ENCODE results near the gene KRT25. TPM values are rescaled to one million over a fixed set of nuclear protein-coding genes. Genes with fewer than 3 reads are reported as not detected.

The KRT25 gene
- total RNA-seq, 1 experiment from 2014 or later = not detected

- H3K4me1 Mint-ChIP-seq = 0 out of 2 replicates have a peak, but pooled peaks cover 3% of the 10 kb centered on the region
- DNase-seq (ENCODE audit: low spot score) (no peak), ATAC-seq (no peak)
- POLR2A ChIA-PET = no interaction called here
- no peaks in the 10 kb centered on the region for H3K36me3 Mint-ChIP-seq
- no peak within 1 kb of the TSS for H3K27ac Mint-ChIP-seq
- TF ChIP-seq ZNF425 (CRISPR knock-in tag; conservative IDR thresholded peaks at IDR 0.05) = no peak
- TF ChIP-seq ZNF232 (CRISPR knock-in tag; IDR thresholded peaks at IDR 0.05) = no peak
- no peak for TF ChIP-seq CBFB (CRISPR knock-in tag; IDR thresholded peaks at IDR 0.05; ENCODE audit: low read depth)
- TF ChIP-seq ZMAT4 (CRISPR knock-in tag; IDR thresholded peaks at IDR 0.05) = no peak
- TF ChIP-seq ELF4 (CRISPR knock-in tag; IDR thresholded peaks at IDR 0.05; ENCODE audit: low read depth) = no peak
- no peak for TF ChIP-seq HMGA2 (CRISPR knock-in tag; IDR thresholded peaks at IDR 0.05)
- TF ChIP-seq ZBTB21 (CRISPR knock-in tag; IDR thresholded peaks at IDR 0.05; ENCODE audit: borderline replicate concordance) = no peak
- no peak for TF ChIP-seq NR1H2 (CRISPR knock-in tag; IDR thresholded peaks at IDR 0.05)
- TF ChIP-seq E2F1 (CRISPR knock-in tag; IDR thresholded peaks at IDR 0.05) = no peak
- TF ChIP-seq, protein P1, sequence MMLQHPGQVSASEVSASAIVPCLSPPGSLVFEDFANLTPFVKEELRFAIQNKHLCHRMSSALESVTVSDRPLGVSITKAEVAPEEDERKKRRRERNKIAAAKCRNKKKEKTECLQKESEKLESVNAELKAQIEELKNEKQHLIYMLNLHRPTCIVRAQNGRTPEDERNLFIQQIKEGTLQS (CRISPR knock-in tag; conservative IDR thresholded peaks at IDR 0.05) = no peak
- TF ChIP-seq, protein P2, sequence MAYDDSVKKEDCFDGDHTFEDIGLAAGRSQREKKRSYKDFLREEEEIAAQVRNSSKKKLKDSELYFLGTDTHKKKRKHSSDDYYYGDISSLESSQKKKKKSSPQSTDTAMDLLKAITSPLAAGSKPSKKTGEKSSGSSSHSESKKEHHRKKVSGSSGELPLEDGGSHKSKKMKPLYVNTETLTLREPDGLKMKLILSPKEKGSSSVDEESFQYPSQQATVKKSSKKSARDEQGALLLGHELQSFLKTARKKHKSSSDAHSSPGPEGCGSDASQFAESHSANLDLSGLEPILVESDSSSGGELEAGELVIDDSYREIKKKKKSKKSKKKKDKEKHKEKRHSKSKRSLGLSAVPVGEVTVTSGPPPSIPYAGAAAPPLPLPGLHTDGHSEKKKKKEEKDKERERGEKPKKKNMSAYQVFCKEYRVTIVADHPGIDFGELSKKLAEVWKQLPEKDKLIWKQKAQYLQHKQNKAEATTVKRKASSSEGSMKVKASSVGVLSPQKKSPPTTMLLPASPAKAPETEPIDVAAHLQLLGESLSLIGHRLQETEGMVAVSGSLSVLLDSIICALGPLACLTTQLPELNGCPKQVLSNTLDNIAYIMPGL (CRISPR knock-in tag; IDR thresholded peaks at IDR 0.05) = no peak
- no peak for TF ChIP-seq NR3C1 (CRISPR knock-in tag; conservative IDR thresholded peaks at IDR 0.05; ENCODE audit: low read depth)
- TF ChIP-seq RORB (CRISPR knock-in tag; IDR thresholded peaks at IDR 0.05) = no peak
- TF ChIP-seq ETV6 (CRISPR knock-in tag; IDR thresholded peaks at IDR 0.05) = no peak
- no peak for TF ChIP-seq JUN (CRISPR knock-in tag; IDR thresholded peaks at IDR 0.05)
- no peaks in the 10 kb centered on the region for H3K9me3 Mint-ChIP-seq
- H3K4me3 Mint-ChIP-seq = no peak within 1 kb of the TSS
- CTCF ChIA-PET = interaction anchor here (1.6 kb wide), 1 partner anchor 84 kb away, joined by 7 read pairs; no protein-coding TSS in a partner anchor
- no peaks in the 10 kb centered on the region; the same call in 1 of the 2 replicates for H3K27me3 Mint-ChIP-seq (ENCODE audit: low read depth)
Measured at GRCh38 chr17:40703652-40704051, 51.5 kb downstream of the KRT25 start, which contains the start of gene KRT24. Gene KRT24 (minus strand): TSS chr17:40703752. CDS start chr17:40703693, 59 bp downstream.

GRCh38 chr17:40702271-40702670 lies 52.9 kb downstream of the KRT25 start:
- ChIA-PET POLR2A (no interaction called here), CTCF (interaction anchor here (2.2 kb wide), 1 partner anchor 87 kb away, joined by 10 read pairs; no protein-coding TSS in a partner anchor)
- no peaks in the 10 kb centered on the region for H3K9me3 Mint-ChIP-seq
- DNase-seq (ENCODE audit: low spot score) (no peak), ATAC-seq (no peak)
- TF ChIP-seq CTCF (IDR thresholded peaks at IDR 0.05) = no peak
- TF ChIP-seq TP53 (CRISPR knock-in tag; IDR thresholded peaks at IDR 0.05) = no peak
- TF ChIP-seq, protein P3, sequence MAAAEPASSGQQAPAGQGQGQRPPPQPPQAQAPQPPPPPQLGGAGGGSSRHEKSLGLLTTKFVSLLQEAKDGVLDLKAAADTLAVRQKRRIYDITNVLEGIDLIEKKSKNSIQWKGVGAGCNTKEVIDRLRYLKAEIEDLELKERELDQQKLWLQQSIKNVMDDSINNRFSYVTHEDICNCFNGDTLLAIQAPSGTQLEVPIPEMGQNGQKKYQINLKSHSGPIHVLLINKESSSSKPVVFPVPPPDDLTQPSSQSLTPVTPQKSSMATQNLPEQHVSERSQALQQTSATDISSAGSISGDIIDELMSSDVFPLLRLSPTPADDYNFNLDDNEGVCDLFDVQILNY (CRISPR knock-in tag; IDR thresholded peaks at IDR 0.05) = no peak
- TF ChIP-seq, protein P4, sequence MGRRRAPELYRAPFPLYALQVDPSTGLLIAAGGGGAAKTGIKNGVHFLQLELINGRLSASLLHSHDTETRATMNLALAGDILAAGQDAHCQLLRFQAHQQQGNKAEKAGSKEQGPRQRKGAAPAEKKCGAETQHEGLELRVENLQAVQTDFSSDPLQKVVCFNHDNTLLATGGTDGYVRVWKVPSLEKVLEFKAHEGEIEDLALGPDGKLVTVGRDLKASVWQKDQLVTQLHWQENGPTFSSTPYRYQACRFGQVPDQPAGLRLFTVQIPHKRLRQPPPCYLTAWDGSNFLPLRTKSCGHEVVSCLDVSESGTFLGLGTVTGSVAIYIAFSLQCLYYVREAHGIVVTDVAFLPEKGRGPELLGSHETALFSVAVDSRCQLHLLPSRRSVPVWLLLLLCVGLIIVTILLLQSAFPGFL (CRISPR knock-in tag; IDR thresholded peaks at IDR 0.05; ENCODE audit: borderline replicate concordance) = no peak
- TF ChIP-seq NR1H2 (CRISPR knock-in tag; IDR thresholded peaks at IDR 0.05) = no peak
- TF ChIP-seq CREM (CRISPR knock-in tag; IDR thresholded peaks at IDR 0.05) = no peak
- no peak for TF ChIP-seq ZNF396 (CRISPR knock-in tag; IDR thresholded peaks at IDR 0.05; ENCODE audit: borderline replicate concordance)
- no peak for TF ChIP-seq ZNF263 (CRISPR knock-in tag; IDR thresholded peaks at IDR 0.05; ENCODE audit: low read depth)
- TF ChIP-seq, protein P1 (CRISPR knock-in tag; conservative IDR thresholded peaks at IDR 0.05) = no peak
- no peak for TF ChIP-seq NFYB (CRISPR knock-in tag; conservative IDR thresholded peaks at IDR 0.05; ENCODE audit: low read depth)
- TF ChIP-seq PRRX2 (CRISPR knock-in tag; IDR thresholded peaks at IDR 0.05) = no peak
- no peak for TF ChIP-seq JUN (CRISPR knock-in tag; IDR thresholded peaks at IDR 0.05)
- TF ChIP-seq ATF1 (CRISPR knock-in tag; IDR thresholded peaks at IDR 0.05) = no peak
- no peak overlapping the region for H3K4me3 Mint-ChIP-seq
- no peak overlapping the region for H3K27ac Mint-ChIP-seq
- H3K27me3 Mint-ChIP-seq (ENCODE audit: low read depth) = no peaks in the 10 kb centered on the region; the same call in 1 of the 2 replicates
- 0 out of 2 replicates have a peak, but pooled peaks cover 3% of the 10 kb centered on the region for H3K4me1 Mint-ChIP-seq
- H3K36me3 Mint-ChIP-seq = no peaks in the 10 kb centered on the region
